T-helper 1 cell (primary cell): Measurements from ENCODE around the gene FAM47B.

ENCODE experiments used
- DNase-seq, 5 donors: peaks; one replicate each; pipeline ENCODE4 v3.0.0-alpha.2; 2012 to 2020
- total RNA-seq, 4 donors: gene quantifications; one replicate each; lab custom pipeline; 2026; lab: John Stamatoyannopoulos, UW

FAM47B gene
- 0 reads per million in 4 donors for total RNA-seq

- DNase-seq, result no peak
These were observed at the start of gene FAM47B for GRCh38 chrX:34942496-34942895. FAM47B (plus strand) TSS chrX:34942796; CDS start chrX:34942832, 36 bp downstream.

GRCh38 chrX:34893741-34894140, 48.9 kb upstream of the FAM47B start:
- no peak for DNase-seq

- no peak for DNase-seq
These were observed 41.9 kb upstream of the FAM47B start for GRCh38 chrX:34900691-34901090.

- no peak for DNase-seq
These were observed 40.8 kb upstream of the FAM47B start for GRCh38 chrX:34901761-34902160.

GRCh38 chrX:34903316-34903715, 39.3 kb upstream of the FAM47B start:
- no peak for DNase-seq

GRCh38 chrX:34909151-34909550, 33.4 kb upstream of the FAM47B start:
- no peak for DNase-seq

GRCh38 chrX:34915463-34916225, 27.0 kb upstream of the FAM47B start:
- no peak for DNase-seq

GRCh38 chrX:34917146-34917545, 25.4 kb upstream of the FAM47B start:
- no peak for DNase-seq

GRCh38 chrX:34918091-34918736, 24.4 kb upstream of the FAM47B start:
- DNase-seq, result no peak

- DNase-seq, result no peak
These were observed 23.7 kb upstream of the FAM47B start for GRCh38 chrX:34918856-34919255.

- no peak for DNase-seq
These were observed 14.7 kb upstream of the FAM47B start for GRCh38 chrX:34927866-34928265.

- DNase-seq, result no peak
These were observed 639 bp downstream of the FAM47B start for GRCh38 chrX:34943235-34943634.

- no peak for DNase-seq
These were observed 14.3 kb downstream of the FAM47B start for GRCh38 chrX:34956916-34957315.

- no peak for DNase-seq
These were observed 19.1 kb downstream of the FAM47B start for GRCh38 chrX:34961662-34962061.

- no peak for DNase-seq
These were observed 29.6 kb downstream of the FAM47B start for GRCh38 chrX:34972206-34972605.

GRCh38 chrX:34978171-34978570, 35.6 kb downstream of the FAM47B start:
- DNase-seq, result no peak

- no peak for DNase-seq
These were observed 45.0 kb downstream of the FAM47B start for GRCh38 chrX:34987646-34988045.
